Ovary (tissue), 3 donors: ENCODE results near the gene MUSK.

Experiments used
- CTCF ChIP-seq, 3 donors: fragments of 450-650 bp in 2 of 3; fragments of 200-600 bp in 1 of 3; IDR thresholded peaks; one replicate each; pipeline versions ENCODE4 v1.5.1 to v1.8.0; 2016 to 2022; ENCODE audit warnings: antibody characterized with exemption in 3 of 3, mild to moderate bottlenecking in 1 of 3
- POLR2A ChIP-seq: fragments of 450-650 bp; IDR thresholded peaks from one replicate; pipeline ENCODE4 v1.6.1; 2017; ENCODE audit warnings: antibody characterized with exemption, mild to moderate bottlenecking, moderate library complexity
- donor health status: DM: no; HTN: no; CAD: no.

- TF ChIP-seq POLR2A, result no peak
- TF ChIP-seq CTCF (IDR thresholded peaks at IDR 0.05), result no peak
These were observed 166.8 kb downstream of the MUSK start for GRCh38 chr9:110835404-110835803.
